Neutrophil (primary cell): ENCODE results near the gene USP14.
"Not testable (repeated sequence)": the region's sequence is repeated elsewhere in the genome, so short reads cannot be mapped to it uniquely, and the experiment has no call there.

Source experiments
- H3K27ac ChIP-seq: fragments of 200-600 bp; sonication (generic); 2 replicates; pipeline ENCODE4 v1.5.1; 2016; ENCODE audit warnings: mild to moderate bottlenecking, moderate library complexity
- H3K27me3 ChIP-seq: fragments of 200-600 bp; sonication (generic); 2 replicates; pipeline ENCODE4 v1.6.0; 2016; ENCODE audit warnings: mild to moderate bottlenecking
- H3K36me3 ChIP-seq: fragments of 200-600 bp; sonication (generic); 2 replicates; pipeline ENCODE4 v1.5.1; 2017
- H3K4me1 ChIP-seq, 2 experiments: fragments of 200-600 bp in 1 of 2; sonication (generic) in 1 of 2; 1 replicate in 1 of 2; 2 replicates in 1 of 2; pipeline versions ENCODE4 v1.5.1 to v1.6.1; 2013 to 2016; ENCODE audit warnings: low read depth in 1 of 2, low read length in 1 of 2, mild to moderate bottlenecking in 1 of 2, moderate library complexity in 1 of 2; ENCODE audit not compliant: control insufficient read depth in 1 of 2, insufficient read depth in 1 of 2
- H3K4me3 ChIP-seq, 2 experiments: fragments of 200-600 bp in 1 of 2; sonication (generic) in 1 of 2; 1 replicate in 1 of 2; 2 replicates in 1 of 2; pipeline ENCODE4 v1.5.1; 2013 to 2016; ENCODE audit warnings: low read depth in 1 of 2, low read length in 1 of 2, mild to moderate bottlenecking in 1 of 2, moderate library complexity in 1 of 2
- H3K9me3 ChIP-seq: fragments of 200-600 bp; sonication (generic); 2 replicates; pipeline ENCODE4 v1.5.1; 2016
- TF ChIP-seq, protein P1 (sequence below): fragments of 200-600 bp; sonication (generic); IDR thresholded peaks from 2 replicates; pipeline ENCODE4 v1.5.1; 2016; ENCODE audit warnings: antibody characterized with exemption

Gene USP14

GRCh38 chr18:135045-135444 lies 23.3 kb upstream of the USP14 start:
- TF ChIP-seq, protein P1, sequence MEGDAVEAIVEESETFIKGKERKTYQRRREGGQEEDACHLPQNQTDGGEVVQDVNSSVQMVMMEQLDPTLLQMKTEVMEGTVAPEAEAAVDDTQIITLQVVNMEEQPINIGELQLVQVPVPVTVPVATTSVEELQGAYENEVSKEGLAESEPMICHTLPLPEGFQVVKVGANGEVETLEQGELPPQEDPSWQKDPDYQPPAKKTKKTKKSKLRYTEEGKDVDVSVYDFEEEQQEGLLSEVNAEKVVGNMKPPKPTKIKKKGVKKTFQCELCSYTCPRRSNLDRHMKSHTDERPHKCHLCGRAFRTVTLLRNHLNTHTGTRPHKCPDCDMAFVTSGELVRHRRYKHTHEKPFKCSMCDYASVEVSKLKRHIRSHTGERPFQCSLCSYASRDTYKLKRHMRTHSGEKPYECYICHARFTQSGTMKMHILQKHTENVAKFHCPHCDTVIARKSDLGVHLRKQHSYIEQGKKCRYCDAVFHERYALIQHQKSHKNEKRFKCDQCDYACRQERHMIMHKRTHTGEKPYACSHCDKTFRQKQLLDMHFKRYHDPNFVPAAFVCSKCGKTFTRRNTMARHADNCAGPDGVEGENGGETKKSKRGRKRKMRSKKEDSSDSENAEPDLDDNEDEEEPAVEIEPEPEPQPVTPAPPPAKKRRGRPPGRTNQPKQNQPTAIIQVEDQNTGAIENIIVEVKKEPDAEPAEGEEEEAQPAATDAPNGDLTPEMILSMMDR = no peak
- Histone ChIP-seq H3K4me3 (no peak overlapping the region), H3K4me1 (no peaks in the 10 kb centered on the region), H3K36me3 (no peaks in the 10 kb centered on the region), H3K27me3 (no peaks in the 10 kb centered on the region), H3K27ac (no peak overlapping the region), H3K9me3 (no peaks in the 10 kb centered on the region)

DNA sequence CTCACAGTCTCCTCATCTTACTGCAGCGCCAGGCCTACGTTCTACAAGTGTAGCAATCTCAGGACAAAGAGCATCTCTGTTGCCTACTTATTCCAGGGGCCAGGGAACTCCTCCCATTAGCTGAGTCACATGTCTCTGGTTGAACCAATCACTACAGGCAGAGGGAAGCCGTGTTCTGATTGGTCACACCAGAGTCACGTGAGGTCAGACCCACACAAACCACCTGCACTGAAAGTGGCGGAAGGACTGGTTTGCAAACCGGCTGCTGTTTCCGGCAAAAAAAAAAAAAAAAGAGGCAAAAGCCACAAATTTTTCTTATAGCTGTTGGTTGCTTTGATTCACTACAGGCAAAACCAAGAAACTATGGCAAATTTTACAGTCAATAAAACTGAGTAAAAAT lies 21.9 kb upstream of the USP14 start:
- no peaks in the 10 kb centered on the region for H3K36me3 ChIP-seq
- TF ChIP-seq, protein P1 = no peak
- no peaks in the 10 kb centered on the region for H3K9me3 ChIP-seq

GRCh38 chr18:137327-137726 lies 21.0 kb upstream of the USP14 start:
- Histone ChIP-seq H3K4me3 (no peak overlapping the region), H3K4me1 (no peaks in the 10 kb centered on the region), H3K9me3 (no peaks in the 10 kb centered on the region), H3K27me3 (no peaks in the 10 kb centered on the region), H3K27ac (no peak overlapping the region), H3K36me3 (no peaks in the 10 kb centered on the region)
- TF ChIP-seq, protein P1 = no peak

More for the DNA sequence above, 21.9 kb upstream of the USP14 start:
- no peak overlapping the region for H3K27ac ChIP-seq
- H3K4me1 ChIP-seq = no peaks in the 10 kb centered on the region
- no peaks in the 10 kb centered on the region for H3K27me3 ChIP-seq
- no peak overlapping the region for H3K4me3 ChIP-seq

DNA sequence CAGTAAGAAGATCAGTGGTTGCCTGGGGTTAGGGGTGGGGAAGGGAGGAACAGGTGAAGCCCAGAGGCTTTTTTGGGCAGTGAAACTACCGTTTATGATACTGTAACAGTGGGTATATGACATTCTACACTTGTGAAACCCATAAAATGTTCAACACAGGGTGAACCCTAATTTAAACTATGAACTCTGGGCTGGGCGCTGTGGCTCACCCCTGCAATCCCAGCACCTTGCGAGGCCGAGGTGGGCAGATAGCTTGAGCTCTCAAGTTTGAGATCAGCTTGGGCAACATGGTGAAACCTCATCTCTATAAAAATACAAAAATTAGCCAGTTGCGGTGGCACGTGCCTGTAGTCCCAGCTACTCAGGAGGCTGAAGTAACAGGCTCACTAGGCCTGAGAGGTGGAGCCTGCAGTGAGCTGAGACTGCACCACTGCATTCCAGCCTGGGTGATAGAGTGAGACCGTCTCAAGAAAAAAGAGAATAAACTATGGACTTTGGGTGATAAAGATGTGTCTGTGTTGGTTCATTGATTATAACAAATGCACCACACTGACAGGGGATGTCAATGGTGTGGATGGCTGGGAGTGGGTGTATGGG lies 17.6 kb upstream of the USP14 start:
- Histone ChIP-seq H3K4me3 (no peak overlapping the region), H3K27me3 (peaks cover 11% of the 10 kb centered on the region), H3K4me1 (no peaks in the 10 kb centered on the region), H3K27ac (no peak overlapping the region), H3K36me3 (no peaks in the 10 kb centered on the region), H3K9me3 (no peaks in the 10 kb centered on the region)
- TF ChIP-seq, protein P1 = no peak

DNA sequence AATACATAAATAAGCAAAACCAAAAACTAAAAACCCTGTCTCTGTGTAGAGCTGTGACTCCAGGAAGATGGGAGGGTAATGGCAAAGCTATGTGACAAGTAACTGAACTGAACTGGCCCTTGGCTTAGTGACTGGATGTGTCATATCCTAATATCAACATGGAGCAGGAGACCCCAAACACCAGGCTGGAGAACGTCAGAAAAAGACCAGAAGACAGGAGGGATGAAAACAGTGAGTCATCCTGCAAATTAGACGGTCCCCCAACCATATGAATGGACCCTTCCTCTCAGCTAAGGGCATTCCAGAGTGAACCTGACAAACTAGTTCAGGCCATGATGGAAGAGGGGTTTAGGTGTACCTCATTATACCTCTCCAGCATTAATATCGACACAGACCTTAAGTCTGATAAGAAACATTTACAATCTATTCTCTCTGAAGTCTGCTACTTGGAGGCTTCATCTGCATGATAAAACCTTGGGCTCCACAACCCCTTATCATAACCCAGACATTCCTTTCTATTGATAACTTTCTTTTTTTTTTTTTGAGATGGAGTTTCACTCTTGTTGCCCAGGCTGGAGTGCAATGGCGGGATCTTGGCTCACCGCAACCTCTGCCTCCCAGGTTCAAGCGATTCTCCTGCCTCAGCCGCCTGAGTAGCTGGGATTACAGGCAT lies 15.6 kb upstream of the USP14 start:
- H3K27me3 ChIP-seq = peaks cover 11% of the 10 kb centered on the region
- not testable (repeated sequence) for H3K27ac ChIP-seq, H3K4me3 ChIP-seq, H3K36me3 ChIP-seq, H3K9me3 ChIP-seq, H3K4me1 ChIP-seq

GRCh38 chr18:148841-149240 lies 9.5 kb upstream of the USP14 start:
- TF ChIP-seq, protein P1 = no peak

More at GRCh38 chr18:148841-149240, 9.5 kb upstream of the USP14 start:
- H3K9me3 ChIP-seq = no peaks in the 10 kb centered on the region
- no peak overlapping the region for H3K4me3 ChIP-seq
- no peaks in the 10 kb centered on the region for H3K36me3 ChIP-seq
- no peak overlapping the region for H3K27ac ChIP-seq
- no peaks in the 10 kb centered on the region for H3K4me1 ChIP-seq
- H3K27me3 ChIP-seq = peaks cover 36% of the 10 kb centered on the region
